Ammon's horn (tissue), 1 donor: Measurements from ENCODE around the gene BRSK2.
A peak's percentile ranks its signal among the peaks of the same experiment; 100 is the strongest.
"Not testable (repeated sequence)": the region's sequence is repeated elsewhere in the genome, so short reads cannot be mapped to it uniquely, and the experiment has no call there.

Experiments
- DNase-seq: peaks from one replicate; pipeline ENCODE4 v3.0.0-alpha.2; 2016; ENCODE audit warnings: low spot score

Gene BRSK2

GRCh38 chr11:1389932-1390568 is at the start of gene BRSK2:
TSS of gene BRSK2 (plus strand) at chr11:1389934. CDS start at chr11:1390285, 351 bp downstream.
- no peak for DNase-seq

- no peak for DNase-seq
Observed at GRCh38 chr11:1340111-1340510, 49.6 kb upstream of the BRSK2 start.

GRCh38 chr11:1341226-1341625 is 48.5 kb upstream of the BRSK2 start:
- not testable (repeated sequence) for DNase-seq

DNA sequence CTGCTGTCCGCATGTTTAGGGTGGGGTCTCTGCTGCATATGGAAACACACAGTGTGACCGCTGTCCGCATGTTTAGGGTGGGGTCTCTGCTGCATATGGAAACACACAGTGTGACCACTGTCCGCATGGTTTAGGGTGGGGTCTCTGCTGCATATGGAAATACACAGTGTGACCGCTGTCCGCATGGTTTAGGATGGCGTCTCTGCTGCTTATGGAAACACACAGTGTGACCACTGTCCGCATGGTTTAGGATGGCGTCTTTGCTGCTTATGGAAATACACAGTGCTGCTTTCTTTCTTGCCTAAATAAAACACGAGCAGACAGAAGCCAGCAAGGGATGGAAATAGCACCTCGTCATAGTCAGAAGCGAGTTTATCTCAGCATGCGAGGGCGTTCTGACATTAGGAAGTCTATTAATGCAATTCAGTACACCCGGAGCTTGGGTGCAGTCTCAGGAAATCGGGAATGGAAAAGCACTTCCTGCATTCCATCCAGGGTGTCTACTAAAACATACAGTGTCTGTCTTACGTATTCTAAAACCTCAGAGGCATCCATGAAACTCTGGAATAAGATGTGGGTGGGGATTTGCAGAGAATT is 47.7 kb upstream of the BRSK2 start:
- peak; percentile 80 for DNase-seq

DNA sequence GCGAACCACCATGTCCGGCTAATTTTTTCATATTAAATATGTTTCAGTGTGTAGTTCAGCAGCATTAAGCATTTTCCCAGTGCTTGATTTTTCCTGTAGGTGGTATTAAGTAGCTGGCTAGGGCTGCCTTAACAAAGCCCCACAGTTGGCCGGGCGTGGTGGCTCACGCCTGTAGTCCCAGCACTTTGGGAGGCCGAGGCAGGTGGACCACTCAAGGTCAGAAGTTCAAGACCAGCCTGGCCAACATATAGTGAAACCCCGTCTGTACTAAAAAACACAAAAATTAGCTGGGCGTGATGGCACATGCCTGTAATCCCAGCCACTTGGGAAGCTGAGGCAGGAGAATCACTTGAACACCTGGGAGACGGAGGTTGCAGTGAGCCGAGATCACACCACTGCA is 46.8 kb upstream of the BRSK2 start:
- no peak for DNase-seq

- DNase-seq: no peak
Observed at GRCh38 chr11:1343391-1344055, 46.2 kb upstream of the BRSK2 start.

DNA sequence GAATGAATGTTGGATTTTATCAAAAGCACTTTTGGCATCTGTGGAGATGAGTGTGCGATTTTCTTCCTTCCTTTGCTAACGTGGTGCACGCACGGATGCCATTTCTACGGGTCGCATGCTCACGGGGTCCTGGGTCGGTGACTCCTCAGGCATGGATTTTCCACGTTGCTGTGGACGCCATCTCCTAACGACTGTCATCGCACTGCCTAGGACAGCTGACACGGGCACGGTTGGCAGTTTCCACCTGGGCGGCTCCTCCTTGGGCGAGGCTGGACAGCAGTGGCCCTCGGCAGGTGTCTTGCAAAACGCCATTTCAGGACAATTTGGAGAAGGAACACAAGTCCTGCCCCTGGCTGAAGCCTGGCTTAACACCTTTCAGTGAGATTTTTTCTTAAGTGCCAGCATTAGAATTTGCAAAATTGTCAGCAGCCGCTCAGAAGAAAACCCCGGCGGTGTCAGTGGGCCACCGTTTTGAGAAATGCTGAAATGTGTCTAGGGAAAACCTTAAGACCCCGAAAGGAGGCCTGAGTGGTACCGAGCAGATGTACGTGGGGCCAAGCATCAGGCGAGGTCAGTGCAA is 45.6 kb upstream of the BRSK2 start:
- no peak for DNase-seq

DNA sequence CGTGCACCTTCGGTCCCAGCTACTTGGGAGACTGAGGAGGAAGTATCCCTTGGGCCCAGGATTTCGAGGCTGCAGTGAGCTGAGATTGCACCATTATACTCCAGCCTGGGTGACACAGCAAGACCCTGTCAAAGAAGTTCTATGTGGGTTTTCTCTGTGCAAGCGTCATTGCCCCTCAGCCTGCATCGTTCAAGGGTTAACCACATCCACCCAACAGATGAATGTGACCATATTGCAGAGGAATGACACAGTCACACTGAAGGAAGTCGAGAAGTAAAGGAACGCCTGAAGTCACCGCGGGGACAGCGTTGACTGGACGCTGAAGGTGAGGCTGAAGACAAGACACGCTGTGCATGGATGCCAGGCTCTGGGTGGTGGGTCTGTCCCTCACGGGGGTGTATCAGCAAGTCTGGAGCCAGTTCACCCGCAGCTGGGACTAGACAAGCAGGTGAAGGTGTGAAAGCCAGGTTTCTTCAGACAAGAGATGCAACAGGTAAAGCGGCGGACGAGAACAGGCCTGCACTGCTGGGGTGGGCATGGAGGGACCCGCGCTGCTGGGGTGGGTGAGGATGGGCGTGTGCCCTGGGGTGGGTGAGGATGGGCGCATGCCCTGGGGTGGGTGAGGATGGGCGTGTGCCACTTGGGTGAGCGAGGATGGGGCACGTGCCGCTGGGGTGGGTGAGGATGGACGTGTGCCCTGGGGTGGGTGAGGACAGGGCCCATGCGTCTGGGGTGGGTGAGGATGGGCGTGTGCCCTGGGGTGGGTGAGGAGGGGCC is 43.8 kb upstream of the BRSK2 start:
- no peak for DNase-seq

DNA sequence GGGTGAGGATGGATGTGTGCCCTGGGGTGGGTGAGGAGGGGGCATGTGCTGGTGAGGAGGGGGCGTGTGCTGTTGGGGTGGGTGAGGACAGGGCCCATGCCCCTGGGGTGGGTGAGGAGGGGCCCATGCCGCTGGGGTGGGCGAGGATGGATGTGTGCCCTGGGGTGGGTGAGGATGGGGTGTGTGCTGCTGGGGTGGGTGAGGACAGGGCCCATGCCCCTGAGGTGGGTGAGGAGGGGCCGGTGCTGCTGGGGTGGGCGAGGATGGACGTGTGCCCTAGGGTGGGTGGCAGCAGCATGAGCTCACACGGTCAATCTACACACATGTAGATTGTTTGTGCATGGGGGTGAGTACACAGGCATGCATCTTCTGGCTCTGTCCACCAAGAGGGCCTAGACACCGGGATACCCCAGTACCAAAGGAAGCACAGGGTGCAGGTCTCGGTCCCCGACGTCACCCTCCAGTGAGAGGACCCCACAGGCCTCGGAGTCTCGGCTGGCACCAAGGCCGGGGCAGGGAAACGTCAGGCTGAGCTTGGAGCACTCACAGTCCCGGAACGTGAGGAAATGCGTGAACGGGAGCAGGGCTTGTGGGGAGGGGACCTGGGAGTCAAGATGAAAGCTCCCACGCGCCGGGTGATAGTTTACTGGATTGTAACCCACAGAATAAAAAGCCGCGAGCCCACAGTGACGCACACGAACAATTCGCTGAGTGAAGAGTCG is 42.9 kb upstream of the BRSK2 start:
- DNase-seq: no peak

- not testable (repeated sequence) for DNase-seq
Observed at GRCh38 chr11:1347411-1347999, 42.2 kb upstream of the BRSK2 start.

DNA sequence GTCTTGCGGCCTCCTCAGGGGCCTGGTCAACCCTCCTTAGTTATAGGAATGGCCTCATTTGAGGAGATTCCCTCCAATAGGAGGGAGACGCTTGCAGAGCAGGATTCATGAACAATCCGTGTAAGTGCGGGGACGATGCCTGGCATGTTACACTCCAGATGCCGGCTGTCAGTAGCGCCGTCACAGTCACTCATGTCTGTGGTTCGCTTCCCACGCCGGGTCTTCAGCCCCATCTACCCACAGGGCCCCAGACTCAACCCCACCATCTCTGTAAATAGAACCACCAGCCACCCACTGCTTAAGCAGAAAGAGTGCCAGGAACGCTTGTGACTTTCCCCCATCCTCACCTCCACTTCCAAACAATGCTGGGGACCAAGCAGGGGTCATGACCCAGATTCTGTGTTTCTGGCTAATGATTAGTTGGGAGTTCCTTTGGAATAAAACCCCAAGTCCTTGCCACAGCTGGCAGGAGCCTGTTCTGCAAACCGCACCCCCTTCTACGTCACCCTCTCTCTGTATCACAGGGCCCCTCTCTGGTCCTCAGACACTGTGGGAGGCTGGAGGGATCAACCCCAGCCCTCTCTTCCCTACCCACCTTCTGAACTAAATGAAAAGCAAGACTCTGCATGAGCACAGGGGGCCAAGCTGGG is 41.5 kb upstream of the BRSK2 start:
- DNase-seq: no peak

DNA sequence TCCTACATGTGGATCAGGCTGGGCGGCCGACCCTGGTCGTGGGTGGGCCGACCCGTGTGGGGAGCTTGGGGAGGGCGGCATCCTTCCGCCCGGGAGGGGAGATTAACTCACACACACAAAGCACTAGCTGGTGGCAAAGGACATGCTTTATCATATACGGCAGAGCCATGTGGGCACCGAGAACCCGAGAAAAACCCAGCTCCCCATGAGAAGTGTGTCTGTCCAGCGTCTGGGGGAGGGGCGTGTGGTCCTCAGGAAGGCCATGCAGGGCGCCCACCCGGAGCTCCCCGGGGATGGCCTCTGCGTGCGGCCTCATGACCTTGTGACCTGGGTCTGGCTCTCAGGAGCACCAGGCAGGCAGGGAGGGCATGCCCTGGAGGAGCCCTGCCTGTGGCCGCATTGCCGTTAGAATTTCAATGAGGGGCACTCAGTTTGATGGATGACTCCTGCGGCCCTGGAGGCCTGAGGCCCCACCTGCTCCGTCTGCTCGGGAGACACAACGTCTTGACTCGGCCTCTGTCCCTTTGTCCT is 40.9 kb upstream of the BRSK2 start:
- DNase-seq: no peak

GRCh38 chr11:1349327-1350041 is 40.2 kb upstream of the BRSK2 start:
- no peak for DNase-seq

- no peak for DNase-seq
Observed at GRCh38 chr11:1350086-1350725, 39.5 kb upstream of the BRSK2 start.

GRCh38 chr11:1351278-1351937 is 38.3 kb upstream of the BRSK2 start:
- DNase-seq: no peak

DNA sequence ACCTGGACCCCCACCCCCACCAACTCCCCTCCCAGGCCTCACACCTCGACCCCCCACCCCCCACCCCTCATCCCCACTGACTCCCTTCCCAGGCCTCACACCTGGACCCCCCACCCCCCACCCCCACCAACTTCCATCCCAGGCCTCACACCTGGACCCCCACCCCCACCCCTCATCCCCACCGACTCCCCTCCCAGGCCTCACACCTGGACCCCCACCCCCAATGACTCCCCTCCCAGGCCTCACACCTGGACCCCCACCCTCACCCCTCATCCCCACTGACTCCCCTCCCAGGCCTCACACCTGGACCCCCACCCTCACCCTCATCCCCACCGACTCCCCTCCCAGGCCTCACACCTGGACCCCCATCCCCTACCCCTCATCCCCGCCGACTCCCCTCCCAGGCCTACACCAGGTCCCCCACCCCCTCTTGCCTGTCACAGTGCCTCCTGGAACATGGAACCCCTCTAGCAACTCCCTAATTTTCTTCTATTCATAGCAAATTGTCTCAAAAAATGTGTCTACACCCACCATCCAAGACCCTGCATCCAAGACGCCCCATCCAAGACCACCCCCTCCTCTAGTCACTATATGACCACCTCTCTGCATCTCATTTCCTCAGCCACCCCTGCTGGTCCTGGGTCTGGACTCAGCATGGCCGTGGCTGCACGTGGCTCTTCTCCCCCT is 36.9 kb upstream of the BRSK2 start:
- DNase-seq: no peak

GRCh38 chr11:1353383-1354124 is 36.2 kb upstream of the BRSK2 start:
- DNase-seq: no peak
